PC-9 (cell line): ENCODE results near the gene CPXM1. TPM values are rescaled to one million over a fixed set of nuclear protein-coding genes. Genes with fewer than 3 reads are reported as not detected.

Experiments used
- BruUV-seq: library from RNA; stranded (reverse); fragments of 400-500 nt; replicated peaks from 2 replicates; lab custom pipeline; 2021; lab: Mats Ljungman, UMichigan
- CTCF ChIA-PET: fragments of 300-600 bp; sonication (Branson Sonifier 250); formaldehyde crosslinking; loops from one replicate; lab custom pipeline; 2022; ENCODE audit warnings: antibody characterized with exemption; lab: Charles Lee
- POLR2A ChIA-PET: fragments of 300-600 bp; sonication (Branson Sonifier 250); formaldehyde crosslinking; loops from one replicate; lab custom pipeline; 2022; ENCODE audit warnings: antibody characterized with exemption; ENCODE audit not compliant: unreplicated experiment; lab: Charles Lee
- DNase-seq, 2 experiments: peaks; one replicate each; pipeline versions ENCODE4 v3.0.0 to v3.0.0-alpha.2; 2015 to 2022; ENCODE audit warnings: mixed read lengths in 1 of 2
- H2AFZ ChIP-seq: fragments of 200-600 bp; sonication (generic); 2 replicates; pipeline ENCODE4 v1.8.1; 2017; ENCODE audit warnings: antibody characterized with exemption
- H3F3A ChIP-seq: fragments of 200-600 bp; sonication (generic); 2 replicates; pipeline ENCODE4 v1.8.1; 2017; ENCODE audit warnings: antibody characterized with exemption, mild to moderate bottlenecking, low read depth; ENCODE audit not compliant: insufficient read depth
- H3K27ac ChIP-seq: fragments of 200-600 bp; sonication (generic); 2 replicates; pipeline ENCODE4 v1.6.1; 2016; ENCODE audit warnings: mixed run types
- H3K27me3 ChIP-seq: fragments of 200-600 bp; sonication (generic); 2 replicates; pipeline ENCODE4 v1.6.1; 2016; ENCODE audit warnings: low read depth, mixed run types; ENCODE audit not compliant: insufficient read depth
- H3K36me3 ChIP-seq: fragments of 200-600 bp; sonication (generic); 2 replicates; pipeline ENCODE4 v1.6.1; 2016; ENCODE audit warnings: low read depth, mixed run types
- H3K4me1 ChIP-seq: fragments of 200-600 bp; sonication (generic); replicated peaks from 2 replicates; pipeline ENCODE4 v1.6.1; 2016; ENCODE audit warnings: mixed run types; ENCODE audit not compliant: insufficient read depth
- H3K4me2 ChIP-seq: fragments of 200-600 bp; sonication (generic); 2 replicates; pipeline ENCODE4 v1.6.1; 2017; ENCODE audit warnings: mixed run types
- H3K4me3 ChIP-seq: fragments of 200-600 bp; sonication (generic); 2 replicates; pipeline ENCODE4 v1.6.1; 2016; ENCODE audit warnings: mixed run types
- H3K79me2 ChIP-seq: fragments of 200-600 bp; sonication (generic); 2 replicates; pipeline ENCODE4 v1.6.1; 2017; ENCODE audit warnings: low read depth, mixed run types
- H3K9me2 ChIP-seq: fragments of 200-600 bp; sonication (generic); 2 replicates; pipeline ENCODE4 v1.8.1; 2017; ENCODE audit warnings: mild to moderate bottlenecking; ENCODE audit not compliant: insufficient read depth
- H3K9me3 ChIP-seq: fragments of 200-600 bp; sonication (generic); 2 replicates; pipeline ENCODE4 v1.8.1; 2016; ENCODE audit warnings: low read depth; ENCODE audit not compliant: insufficient read depth
- H4K20me1 ChIP-seq: fragments of 200-600 bp; sonication (generic); 2 replicates; pipeline ENCODE4 v1.8.1; 2017; ENCODE audit not compliant: insufficient read depth
- CTCF ChIP-seq: fragments of 200-600 bp; sonication (generic); conservative IDR thresholded peaks from 2 replicates; pipeline ENCODE4 v1.6.1; 2017; ENCODE audit warnings: mixed run types, antibody characterized with exemption, mild to moderate bottlenecking, moderate library complexity
- EZH2 ChIP-seq: fragments of 200-600 bp; sonication (generic); IDR thresholded peaks from 2 replicates; pipeline ENCODE4 v1.8.0; 2017; ENCODE audit warnings: antibody characterized with exemption, low read depth
- intact Hi-C: fragments of 100-400 bp; cut with micrococcal nuclease; formaldehyde crosslinking; loops from one replicate; pipeline ENCODE4 v1.10.0; 2022; ENCODE audit not compliant: unreplicated experiment
- total RNA-seq: library from RNA; stranded (reverse); gene quantifications from 2 replicates; pipeline ENCODE4 v1.2.3, GENCODE V29; 2021

The CPXM1 gene
- total RNA-seq, 1 experiment from 2014 or later: not detected

GRCh38 chr20:2799688-2800520 is 523 bp downstream of the CPXM1 start:
- intact Hi-C loops: no loop called here
- Histone ChIP-seq H3K4me3 (no peak overlapping the region), H3K4me1 (no peaks in the 10 kb centered on the region), H3K27ac (no peak overlapping the region), H3K36me3 (no peaks in the 10 kb centered on the region), H3K9me3 (no peaks in the 10 kb centered on the region), H3F3A (no peaks in the 10 kb centered on the region), H3K4me2 (no peak overlapping the region), H3K79me2 (no peaks in the 10 kb centered on the region), H3K9me2 (no peaks in the 10 kb centered on the region), H3K27me3 (peaks cover 24% of the 10 kb centered on the region), H4K20me1 (no peaks in the 10 kb centered on the region), H2AFZ (no peak overlapping the region)
- ChIA-PET CTCF (no interaction called here), POLR2A (no interaction called here)
- no peak for DNase-seq
- BruUV-seq: no TSS peak
- TF ChIP-seq EZH2 (no peak), CTCF (no peak)

- no peaks in the 10 kb centered on the region for H3K9me2 ChIP-seq
- H3K4me2 ChIP-seq: no peak overlapping the region
- no TSS peak for BruUV-seq
- H3K79me2 ChIP-seq: no peaks in the 10 kb centered on the region
- no peak overlapping the region for H3K27ac ChIP-seq
- H3K36me3 ChIP-seq: no peaks in the 10 kb centered on the region
- DNase-seq: no peak
- no peaks in the 10 kb centered on the region for H3F3A ChIP-seq
- no peaks in the 10 kb centered on the region for H3K9me3 ChIP-seq
- no peak for TF ChIP-seq EZH2
- peaks cover 24% of the 10 kb centered on the region for H3K27me3 ChIP-seq
- POLR2A ChIA-PET: no interaction called here
- no peaks in the 10 kb centered on the region for H4K20me1 ChIP-seq
- H3K4me3 ChIP-seq: no peak overlapping the region
- H3K4me1 ChIP-seq: no peaks in the 10 kb centered on the region
- intact Hi-C loops: no loop called here
- CTCF ChIA-PET: no interaction called here
- H2AFZ ChIP-seq: no peak overlapping the region
Observed at GRCh38 chr20:2799271-2799670, 1.2 kb downstream of the CPXM1 start.

- Histone ChIP-seq H3K27ac (no peak overlapping the region), H3K4me3 (no peak overlapping the region), H3K27me3 (peaks cover 24% of the 10 kb centered on the region), H3K4me1 (no peaks in the 10 kb centered on the region), H3K9me3 (no peaks in the 10 kb centered on the region), H3F3A (no peaks in the 10 kb centered on the region), H4K20me1 (no peaks in the 10 kb centered on the region), H3K36me3 (no peaks in the 10 kb centered on the region), H3K9me2 (no peaks in the 10 kb centered on the region), H3K4me2 (no peak overlapping the region), H3K79me2 (no peaks in the 10 kb centered on the region), H2AFZ (no peak overlapping the region)
- no TSS peak for BruUV-seq
- intact Hi-C loops: no loop called here
- ChIA-PET CTCF (no interaction called here), POLR2A (no interaction called here)
- peak in 1 of 2 experiments; percentile 39 for DNase-seq
- TF ChIP-seq EZH2 (no peak), CTCF (no peak)
Observed at GRCh38 chr20:2798814-2799213, 1.6 kb downstream of the CPXM1 start.
